Right renal cortex interstitium (tissue), 3 donors: ENCODE measurements around the gene ITPR2. TPM values are rescaled to one million over a fixed set of nuclear protein-coding genes. Genes with fewer than 3 reads are reported as not detected.
"Not testable (repeated sequence)": the region's sequence is repeated elsewhere in the genome, so short reads cannot be mapped to it uniquely, and the experiment has no call there.

Experiments used
- DNase-seq, 3 donors: peaks; one replicate each; pipeline ENCODE4 v3.0.0-alpha.2; 2013; ENCODE audit warnings: low read depth in 3 of 3, low spot score in 2 of 3
- polyA plus RNA-seq, 3 donors: library from polyadenylated mRNA; unstranded; fragments of 120-200 nt; gene quantifications; one replicate each; pipeline ENCODE4 v1.2.1, GENCODE V29; 2013; ENCODE audit not compliant: insufficient read length in 3 of 3

Gene ITPR2
- polyA plus RNA-seq, 3 donors: 13.1 to 16.8 (median 14.6) TPM

DNA sequence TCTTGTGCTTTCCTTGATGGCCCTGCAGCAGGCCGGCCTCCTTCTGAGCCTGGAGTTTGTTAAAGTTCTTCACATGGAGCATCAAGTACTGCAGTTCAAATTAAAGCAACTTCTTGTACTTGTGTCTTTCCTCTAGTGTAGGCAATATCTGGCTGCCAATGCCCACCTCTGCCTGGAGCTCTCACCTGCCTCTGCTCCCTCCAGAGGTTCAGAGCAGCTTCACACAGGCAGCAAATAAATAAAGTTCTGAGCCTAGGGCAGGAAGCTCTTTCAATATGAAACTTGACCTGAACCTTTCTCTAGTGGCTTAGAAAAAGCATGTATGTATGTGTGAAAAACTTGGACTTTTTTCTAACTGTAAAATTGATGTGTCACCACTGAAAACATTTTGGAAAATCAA lies 65.9 kb downstream of the ITPR2 start:
- DNase-seq: no peak

DNA sequence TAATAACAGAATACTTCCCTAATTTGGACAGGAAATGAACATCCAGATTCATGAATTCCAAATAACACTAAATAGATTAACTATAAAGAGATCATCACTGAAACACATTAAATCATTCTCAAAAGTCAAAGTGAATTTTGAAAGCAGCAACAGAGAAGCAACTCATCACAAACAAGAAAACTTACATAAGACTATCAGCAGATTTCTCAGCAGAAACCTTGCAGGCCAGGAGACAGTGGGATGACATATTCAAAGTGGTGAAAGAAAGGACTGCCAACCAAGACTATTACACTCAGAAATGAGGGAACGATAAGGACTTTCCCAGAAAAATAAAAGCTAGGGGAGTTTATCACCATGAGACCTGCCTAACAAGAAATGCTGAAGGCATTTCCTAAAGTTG lies 70.8 kb downstream of the ITPR2 start:
- DNase-seq: no peak

DNA sequence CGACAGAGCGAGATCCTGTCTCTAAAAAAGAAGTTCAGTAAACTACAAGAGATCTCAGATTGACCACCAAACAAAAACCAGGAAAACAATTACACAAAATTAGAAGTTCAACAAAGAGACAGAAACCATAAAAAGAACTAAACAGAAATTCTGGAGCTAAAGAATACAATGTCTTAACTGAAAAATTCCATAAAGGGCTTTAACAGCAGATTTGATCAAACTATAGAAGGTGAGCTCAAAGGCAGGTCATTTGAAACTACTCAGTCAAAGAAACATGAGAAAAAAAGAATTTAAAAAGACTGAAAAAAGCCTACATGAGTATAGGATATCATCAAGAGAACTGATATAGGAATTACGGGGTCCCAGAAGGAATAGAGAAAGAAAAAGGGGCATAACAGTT lies 71.2 kb downstream of the ITPR2 start:
- DNase-seq: no peak

DNA sequence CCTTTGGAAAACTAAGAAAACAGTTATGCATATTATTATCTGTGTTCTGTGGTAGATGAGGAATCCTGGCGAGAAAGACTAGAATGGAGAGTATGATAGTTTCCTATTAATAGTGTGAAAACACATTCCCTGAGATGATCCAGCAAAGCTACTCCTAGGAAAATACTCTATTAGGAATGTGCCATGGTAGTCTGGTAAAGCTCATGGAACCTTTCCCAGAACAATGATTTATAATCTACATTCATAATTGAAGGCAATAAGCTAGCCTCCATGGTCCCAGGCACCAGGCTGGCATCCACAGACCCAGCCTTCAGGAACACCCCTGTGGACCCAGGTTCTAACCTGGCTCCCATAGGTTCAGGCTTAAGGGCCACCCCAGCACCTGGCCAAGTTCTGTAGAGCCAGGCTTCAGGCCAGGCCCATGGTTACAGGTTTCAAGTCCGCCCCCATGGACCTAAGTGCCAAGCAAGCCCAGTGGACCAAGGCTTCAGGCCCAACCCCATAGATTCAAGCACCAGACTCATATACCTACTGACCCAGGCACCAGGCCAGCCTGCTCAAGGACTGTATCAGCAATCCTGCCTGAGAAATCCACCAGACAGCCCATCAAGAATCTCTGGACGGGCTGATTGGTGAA lies 72.2 kb downstream of the ITPR2 start:
- DNase-seq: no peak

DNA sequence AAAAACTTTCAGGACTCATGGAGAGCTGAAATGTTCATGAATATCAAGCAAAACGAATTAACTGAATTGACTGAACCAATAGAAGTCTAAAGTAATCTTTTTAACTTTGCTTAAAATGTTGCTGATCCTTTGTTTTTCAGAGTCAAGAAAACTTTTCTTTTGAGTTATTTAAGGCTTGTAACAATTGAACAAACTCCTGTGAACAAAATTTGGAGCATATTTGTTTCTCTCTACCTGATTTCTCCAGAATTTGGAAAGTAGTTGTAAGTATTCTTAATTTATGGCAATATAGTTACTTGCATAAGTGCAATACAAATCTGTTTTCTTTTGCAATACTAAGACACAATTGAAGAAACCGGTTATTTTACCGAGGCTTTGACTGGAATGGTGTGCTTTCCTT lies 77.6 kb downstream of the ITPR2 start:
- not testable (repeated sequence) for DNase-seq

DNA sequence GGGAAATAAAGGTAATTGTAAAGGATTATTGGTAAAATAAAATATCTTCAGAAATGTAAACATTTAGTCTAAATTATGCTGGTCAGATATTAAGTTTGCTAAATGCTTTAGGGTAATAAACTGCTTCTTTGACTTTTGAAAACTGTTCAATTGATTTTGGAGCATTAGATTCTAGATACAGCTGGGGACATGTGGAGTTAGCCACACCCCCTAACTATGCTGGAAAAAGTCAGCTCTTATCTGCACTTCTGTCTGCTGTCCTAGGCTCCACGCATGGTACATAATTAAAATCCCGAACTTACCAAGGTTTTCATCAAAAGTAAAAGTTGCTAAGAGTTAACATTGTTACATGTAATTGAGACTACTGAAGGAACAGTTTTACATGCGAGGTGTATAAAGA lies 78.8 kb downstream of the ITPR2 start:
- DNase-seq: no peak

DNA sequence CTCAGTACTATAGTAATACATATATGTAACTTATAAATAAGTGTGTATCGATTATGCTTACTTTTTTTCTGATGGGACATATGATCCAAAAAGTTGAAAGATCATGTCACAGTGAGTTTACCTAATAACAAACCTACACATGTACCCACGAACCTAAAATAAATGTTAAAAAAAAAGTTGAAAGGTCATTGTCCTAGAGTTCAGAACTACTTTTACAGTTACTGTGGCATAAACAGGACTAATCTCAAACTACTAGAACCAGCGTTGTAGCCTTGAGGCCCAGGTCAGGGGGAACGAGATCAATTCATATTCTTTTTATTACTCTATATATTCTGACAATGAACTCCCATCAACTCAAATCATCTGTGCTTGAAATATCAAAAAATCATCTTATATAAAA lies 81.8 kb downstream of the ITPR2 start:
- DNase-seq: no peak

DNA sequence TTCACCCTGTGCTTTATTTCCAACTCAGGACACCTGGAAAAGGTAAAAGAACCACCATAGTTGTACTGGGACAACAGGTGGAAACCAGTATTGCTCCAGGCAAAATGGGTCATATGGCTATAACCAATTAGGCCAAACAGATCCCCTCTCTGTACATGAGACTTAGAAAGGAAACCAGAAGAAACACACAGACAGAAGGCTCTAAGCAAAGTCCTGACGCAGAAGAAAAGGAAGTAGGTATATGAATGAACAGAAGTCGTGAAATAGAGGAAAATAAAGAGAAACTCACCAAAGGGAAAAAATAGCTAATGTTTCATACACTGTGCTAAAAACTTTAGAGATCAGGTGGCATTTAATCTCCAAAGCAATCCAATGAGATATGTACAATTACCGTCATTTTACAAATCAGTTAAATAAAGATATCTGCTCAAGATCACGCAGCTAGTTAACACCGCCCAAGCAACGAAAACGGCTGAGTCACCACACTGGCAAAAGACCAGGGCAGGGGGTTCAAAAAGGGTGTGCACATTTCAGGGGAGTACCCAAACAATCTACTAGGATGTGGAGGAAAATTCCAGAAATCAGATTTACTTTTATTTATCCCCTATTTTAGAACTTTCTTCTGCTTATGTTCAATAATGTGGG lies 82.3 kb downstream of the ITPR2 start:
- no peak for DNase-seq

DNA sequence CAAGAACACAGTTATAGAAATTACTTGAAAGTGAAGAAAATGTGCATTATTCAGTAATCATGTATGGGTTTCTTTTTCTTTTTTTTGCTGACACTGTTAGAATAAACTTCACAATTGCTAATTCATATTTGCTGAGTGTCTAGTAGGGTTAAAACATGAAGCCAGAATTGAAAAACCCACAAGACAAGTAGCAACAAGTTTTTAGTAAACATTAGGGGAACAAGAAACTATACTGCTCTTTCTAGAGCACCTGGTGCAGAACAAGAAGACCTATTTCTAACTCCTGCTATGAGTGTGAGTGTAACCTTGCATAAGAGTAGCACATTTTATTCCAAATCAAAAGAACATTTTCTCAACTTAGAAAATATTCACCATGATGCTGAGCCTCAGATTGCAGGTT lies 83.2 kb downstream of the ITPR2 start:
- no peak for DNase-seq

DNA sequence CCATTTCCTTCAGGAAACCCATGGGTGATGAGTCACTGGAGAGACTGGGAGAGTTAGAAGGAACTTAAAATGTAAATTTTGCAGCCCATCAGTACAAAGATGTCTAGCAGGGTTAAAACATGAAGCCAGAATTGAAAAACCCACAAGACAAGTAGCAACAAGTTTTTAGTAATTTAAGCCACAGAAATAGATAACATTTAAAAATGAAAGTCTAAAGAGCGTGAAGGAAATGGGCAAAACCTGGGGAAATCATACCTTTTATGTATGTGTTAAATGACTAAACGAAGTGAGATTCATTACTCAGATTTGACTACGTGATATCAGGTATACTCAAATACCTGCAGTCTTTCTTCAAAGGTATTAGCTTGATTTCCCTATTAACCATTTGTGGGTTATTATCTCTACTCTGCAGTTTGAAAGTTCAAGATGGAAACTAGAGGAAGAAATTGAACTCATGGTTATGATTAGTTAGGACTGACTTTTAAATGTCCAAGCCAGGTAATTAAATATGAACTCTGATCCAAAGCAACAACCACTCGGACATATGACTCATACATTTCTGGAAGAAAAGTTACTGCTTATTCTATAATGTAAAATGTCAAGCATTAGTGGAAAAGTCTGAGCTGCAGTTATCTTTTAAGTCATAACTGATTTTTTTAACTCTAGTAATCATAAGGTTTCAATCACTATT lies 84.1 kb downstream of the ITPR2 start:
- no peak for DNase-seq

DNA sequence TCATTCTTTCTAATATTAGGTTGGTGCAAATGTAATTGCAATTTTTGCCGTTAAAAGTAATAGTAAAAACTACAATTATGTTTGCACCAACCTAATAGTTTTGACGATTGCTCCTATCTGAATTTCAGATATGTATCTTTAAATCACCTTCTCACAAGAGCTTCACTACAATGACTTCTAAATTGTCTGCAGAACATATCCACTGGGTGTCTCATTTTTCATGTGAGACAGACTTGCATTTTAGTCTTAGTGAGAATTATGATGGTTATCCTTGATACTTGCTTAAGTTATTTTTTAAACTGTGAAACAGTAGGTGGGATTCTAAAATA lies 84.6 kb downstream of the ITPR2 start:
- DNase-seq: no peak

DNA sequence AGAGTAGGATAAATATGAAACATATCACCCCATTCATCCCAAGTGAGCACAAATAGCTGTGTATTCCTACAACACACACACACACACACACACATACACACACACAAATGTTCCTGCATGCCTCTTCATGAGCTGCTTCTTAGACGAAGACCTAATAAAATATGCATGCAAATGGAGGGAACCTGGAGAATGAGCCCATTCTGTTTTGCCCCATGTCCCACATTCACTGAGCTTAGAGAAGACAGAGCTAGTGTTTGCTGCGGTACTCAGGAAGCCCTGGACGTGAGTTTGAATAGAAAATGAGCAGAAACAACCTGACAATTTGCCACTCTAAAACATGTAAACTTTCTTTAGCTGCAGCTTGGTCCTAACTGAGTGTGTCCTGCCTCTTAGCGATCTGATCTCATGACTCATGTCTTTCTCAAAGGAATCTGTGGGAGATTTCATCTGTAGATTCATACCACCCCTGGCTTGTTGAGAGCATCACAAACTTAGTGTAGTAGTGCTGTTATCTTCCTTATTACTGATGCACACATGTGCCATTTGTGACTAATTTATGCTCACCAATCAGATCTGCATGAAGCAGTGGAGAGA lies 86.8 kb downstream of the ITPR2 start:
- DNase-seq: no peak

DNA sequence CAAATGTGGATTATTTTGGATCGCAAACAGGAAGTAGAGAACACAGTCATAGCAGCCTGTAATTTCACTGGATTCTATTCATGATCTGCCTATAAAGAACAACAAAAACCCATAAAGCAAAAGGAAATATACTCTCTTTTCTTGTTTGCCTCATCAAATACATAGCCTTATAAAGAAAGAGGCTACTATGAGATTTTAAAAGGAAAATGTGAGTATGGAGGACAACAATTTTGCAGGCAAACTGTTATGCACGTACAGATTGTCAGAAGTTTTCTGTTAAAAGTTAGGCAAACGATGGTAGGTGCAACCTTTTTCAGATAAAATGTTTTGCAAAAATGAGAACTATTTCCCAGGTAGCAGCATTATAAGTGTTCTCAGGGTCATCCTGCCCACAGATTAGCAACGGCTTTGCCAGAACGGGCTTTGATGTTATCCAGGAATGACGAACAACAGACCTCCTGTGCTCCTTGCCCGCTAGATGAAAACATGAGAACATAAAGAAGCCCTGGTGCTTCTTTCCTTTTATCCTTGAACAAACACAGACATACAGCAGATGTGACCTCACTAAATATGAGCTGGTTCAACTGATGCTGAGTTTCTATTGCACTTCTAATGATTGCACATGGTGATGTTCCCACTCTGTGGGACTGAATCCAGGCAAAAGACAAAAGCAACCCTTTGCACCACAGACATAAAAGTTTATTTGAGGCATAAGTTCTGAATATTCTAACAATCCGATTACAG lies 88.1 kb downstream of the ITPR2 start:
- no peak for DNase-seq

DNA sequence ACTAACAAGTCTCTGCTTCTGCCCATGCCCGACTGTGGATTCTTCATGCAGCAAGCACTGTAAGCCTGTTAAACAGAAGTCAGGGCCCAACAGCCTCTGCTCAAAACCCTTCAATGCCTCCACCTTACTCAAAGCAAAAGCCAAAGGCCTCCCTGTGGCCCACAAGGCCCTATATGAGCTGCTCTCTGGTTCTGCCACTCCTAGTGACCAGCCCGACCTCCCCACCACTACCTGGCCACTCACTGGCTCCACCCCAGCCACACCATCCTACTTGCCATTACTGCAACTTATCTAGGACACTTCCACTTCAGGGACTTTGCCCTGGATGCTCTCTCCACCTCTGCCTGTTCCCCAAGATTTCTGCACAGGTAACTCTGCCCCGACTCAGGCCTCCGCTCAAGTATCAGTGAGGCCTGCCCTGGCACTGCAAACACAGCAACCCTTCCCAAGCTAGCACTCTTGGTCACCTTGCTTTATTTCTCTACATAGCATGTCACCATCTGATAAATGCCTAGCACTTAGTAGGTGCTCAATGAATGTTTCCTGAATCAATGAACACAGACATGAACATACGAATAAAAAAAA lies 88.9 kb downstream of the ITPR2 start:
- DNase-seq: no peak

DNA sequence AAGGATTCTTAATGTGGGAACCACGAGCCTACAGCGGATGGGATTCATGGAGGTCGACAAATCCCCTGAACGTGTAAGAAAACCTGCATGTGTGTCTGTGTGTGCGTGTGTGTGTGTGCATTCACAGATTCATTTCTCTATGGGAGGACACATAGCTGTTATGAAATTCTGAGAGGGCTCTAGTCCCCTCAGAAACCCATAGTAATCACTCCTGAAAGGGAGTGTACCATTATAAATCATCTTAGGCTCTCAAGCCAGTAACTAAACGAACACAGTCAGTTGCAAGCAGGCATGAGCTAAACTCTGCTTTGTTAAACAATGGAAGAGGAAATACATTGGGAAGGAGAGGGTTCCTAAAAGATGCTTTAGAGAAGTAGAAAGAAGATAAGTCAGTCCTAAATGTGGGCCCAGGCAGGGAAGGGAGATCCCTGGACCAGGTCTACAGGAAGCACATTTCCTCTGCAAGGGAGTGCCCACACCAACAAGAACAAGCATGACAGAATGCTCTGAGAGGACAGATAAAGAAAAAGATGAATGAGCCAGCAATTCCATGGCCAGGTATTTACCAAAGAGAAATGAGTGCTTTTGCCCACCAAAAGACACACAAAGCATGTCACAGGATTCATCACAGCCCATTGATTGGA lies 91.3 kb downstream of the ITPR2 start:
- DNase-seq: no peak

DNA sequence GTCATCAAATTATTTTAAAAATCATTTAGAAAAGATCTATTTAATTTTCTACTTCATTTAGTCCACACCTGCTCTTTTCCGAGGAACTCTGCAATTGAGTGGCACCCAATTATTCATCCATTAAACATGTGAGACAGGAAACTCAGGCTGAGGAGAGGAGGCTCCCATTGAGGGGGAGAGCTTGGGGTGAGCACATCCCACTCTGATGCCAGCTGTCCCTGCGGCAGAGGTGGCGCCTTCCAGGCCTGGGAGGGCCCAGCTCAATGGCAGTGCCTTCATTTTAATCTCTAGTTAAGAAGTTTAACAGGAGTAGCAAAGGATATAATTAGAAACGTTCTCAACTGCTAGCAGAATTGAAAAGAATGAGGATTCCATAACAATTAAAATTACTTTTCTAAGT lies 92.0 kb downstream of the ITPR2 start:
- no peak for DNase-seq

DNA sequence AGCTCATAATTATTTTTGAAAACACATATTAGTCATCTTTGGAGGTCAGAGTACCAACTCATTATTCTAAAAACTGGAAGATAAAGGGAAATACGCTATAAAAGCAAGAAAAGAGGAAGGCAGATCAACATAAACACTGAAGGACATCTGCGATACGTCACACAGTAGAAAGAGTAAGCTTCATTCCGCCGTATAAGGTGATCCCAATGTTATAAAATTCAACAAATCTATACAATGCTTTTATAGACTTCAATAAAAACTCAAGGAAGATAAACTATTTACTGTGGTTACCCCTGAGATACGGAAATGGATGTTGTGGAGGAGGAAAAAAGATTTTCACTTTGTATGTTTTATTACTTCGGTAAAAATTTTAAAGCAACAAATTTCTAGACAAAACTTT lies 92.6 kb downstream of the ITPR2 start:
- DNase-seq: no peak

DNA sequence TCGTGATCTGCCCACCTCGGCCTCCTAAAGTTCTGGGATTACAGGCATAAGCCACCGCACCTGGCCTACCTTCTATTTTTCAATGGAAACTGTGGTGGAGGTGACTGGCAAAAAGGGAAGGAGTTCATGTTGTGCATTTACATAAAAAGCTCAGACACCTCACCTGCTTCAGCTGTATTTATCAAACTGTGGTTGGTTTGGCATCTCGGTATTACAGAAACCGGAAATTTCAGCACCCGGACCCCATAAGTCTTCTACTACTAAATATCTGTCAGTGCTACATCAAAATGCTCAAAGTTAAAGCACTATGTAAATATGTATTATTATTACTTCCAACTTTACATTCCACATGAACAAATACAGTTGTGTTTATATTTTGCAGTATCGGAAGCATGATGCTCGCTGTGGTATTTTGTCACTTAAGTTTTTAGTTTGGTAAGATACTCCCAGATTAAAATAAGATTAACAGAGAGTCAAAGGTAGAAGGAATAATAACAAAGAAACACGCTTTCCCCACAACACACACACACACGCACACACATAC lies 95.4 kb downstream of the ITPR2 start:
- DNase-seq: no peak

DNA sequence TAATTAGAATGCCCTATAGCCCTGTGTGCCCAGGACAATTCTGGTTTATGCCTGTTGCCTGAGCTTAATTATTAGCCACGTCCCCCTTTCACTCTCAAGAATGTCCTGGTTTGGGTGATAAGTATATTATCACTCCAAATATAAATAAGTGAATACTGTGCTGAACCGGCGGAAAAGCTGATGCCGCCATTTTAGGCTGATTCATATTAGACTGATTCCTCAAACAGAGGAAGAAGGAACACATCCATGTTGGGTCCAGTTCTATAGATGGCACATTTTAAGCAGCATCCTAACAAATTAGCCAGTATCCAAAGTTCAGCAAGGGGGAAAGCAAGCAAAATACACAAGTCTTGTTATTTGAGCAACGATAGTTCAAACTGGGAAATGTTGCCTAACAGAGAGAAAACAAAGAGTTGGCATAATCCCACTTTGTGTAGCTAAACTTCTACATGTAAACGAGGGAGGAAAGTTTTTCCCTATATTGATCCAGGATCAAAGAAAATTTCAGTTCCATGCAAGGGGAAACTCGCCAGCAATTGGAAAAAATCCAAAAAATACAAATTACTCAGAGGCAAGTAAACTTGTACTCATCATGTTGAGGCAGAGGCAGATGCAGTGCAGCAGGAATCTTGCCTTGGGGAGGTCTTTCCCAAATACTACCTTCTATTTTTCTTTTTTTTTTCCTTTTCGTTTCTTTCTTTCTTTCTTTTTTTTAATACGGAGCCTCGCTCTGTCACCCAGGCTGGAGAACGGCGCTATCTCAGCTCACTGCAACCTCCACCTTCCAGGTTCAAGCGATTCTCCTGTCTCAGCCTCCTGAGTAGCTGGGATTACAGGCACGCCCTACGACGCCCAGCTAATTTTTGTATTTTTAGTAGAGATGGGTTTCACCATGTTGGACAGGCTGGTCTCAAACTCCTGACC lies 96.2 kb downstream of the ITPR2 start:
- no peak for DNase-seq
